ENCODE results near the gene LRMDA. TPM values are rescaled to one million over a fixed set of nuclear protein-coding genes. Genes with fewer than 3 reads are reported as not detected.

Gene LRMDA
- total RNA-seq, 1 donor from 2014 or later: not detected

DNA sequence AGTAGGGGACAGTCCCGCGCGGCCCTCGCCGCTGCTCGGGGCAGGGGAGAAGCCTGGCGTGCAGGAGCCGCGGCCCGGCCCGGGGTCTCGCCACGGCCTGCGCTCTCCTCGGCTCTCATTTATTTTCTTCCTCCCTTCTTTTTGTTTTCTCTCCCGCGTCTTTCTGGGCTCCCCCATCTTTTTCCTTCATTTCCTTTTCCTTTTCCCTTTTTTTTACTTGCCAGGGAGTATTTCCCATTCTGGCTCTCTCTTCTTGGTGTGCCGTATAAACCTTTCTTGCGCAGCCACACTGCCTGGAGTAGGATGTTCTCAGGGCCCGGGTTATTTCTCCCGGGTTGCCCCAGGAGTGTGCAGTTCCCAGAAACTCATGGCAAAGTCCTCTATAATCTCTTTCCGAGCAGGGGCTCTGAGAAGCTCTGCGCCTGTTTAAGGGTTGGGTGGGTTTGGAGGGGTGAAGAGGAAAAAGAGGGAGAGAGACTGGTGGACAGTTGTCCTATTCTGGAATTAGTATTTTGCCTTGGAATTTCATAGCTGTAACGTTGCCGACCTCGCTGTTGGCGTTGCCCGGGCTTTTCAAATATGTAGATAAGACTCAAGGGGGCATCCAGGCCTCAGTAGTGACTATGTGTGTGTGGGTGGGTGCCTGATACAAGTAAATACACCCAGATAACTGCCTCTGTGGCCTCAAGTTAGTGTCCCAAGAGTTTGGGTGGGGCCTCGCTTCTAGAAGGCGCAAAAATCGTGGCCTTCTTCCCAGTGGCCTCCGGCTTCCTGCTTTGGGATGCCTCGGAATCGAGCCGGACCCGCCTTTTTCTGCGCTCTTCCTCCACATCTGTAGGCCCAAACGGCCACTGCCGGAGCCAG, 25.6 kb upstream of the LRMDA start:
- Mint-ChIP-seq H3K4me1 (peaks cover 44% of the 10 kb centered on the region), H3K36me3 (ENCODE audit: low read depth) (no peaks in the 10 kb centered on the region), H3K4me3 (peak overlapping the region; percentile 15), H3K27ac (no peak overlapping the region), H3K27me3 (peaks cover 65% of the 10 kb centered on the region), H3K9me3 (no peaks in the 10 kb centered on the region)
- no peak for DNase-seq
- POLR2A ChIA-PET: no interaction called here
- CTCF ChIA-PET: no interaction called here
- intact Hi-C loops (cut with micrococcal nuclease): no loop called here
- ATAC-seq (ENCODE audit: low read depth): no peak
- TF ChIP-seq, protein P1, sequence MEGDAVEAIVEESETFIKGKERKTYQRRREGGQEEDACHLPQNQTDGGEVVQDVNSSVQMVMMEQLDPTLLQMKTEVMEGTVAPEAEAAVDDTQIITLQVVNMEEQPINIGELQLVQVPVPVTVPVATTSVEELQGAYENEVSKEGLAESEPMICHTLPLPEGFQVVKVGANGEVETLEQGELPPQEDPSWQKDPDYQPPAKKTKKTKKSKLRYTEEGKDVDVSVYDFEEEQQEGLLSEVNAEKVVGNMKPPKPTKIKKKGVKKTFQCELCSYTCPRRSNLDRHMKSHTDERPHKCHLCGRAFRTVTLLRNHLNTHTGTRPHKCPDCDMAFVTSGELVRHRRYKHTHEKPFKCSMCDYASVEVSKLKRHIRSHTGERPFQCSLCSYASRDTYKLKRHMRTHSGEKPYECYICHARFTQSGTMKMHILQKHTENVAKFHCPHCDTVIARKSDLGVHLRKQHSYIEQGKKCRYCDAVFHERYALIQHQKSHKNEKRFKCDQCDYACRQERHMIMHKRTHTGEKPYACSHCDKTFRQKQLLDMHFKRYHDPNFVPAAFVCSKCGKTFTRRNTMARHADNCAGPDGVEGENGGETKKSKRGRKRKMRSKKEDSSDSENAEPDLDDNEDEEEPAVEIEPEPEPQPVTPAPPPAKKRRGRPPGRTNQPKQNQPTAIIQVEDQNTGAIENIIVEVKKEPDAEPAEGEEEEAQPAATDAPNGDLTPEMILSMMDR (IDR thresholded peaks at IDR 0.05): no peak

DNA sequence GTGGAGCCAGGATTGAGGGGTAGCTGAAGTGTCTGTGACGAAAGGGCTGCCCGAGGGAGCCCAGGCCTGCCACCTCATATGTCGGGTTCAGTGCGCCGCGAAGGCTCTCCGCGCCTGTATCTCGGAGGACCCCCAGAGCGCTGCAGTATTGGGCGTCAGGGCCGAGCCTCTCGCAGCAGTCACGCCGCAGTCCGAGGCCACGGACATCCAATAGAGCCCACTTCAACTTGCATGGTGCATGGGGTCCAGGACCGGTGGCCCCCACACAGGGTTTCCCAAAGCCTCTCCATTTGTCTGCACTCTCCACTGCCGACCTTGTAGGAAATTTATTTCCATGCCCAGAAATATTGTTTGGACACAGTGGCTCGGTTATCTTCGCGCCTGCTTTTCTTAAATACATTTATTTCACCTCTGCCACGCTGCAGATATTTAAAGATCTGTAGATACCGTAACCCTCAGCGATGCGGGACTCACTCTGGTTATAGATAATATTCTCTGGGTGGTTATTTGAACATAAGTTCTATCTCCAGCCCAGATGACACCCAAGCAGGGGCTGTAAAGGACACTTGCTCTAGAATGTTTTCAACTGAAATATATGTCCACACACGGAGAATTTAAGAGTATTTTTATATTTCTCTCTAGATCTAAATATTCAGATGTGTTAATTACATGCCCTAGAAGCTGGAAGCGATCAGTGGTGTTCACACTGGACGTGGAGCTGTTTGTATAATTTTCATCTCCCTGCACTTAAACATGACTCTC, 24.8 kb upstream of the LRMDA start:
- Mint-ChIP-seq H3K4me3 (no peak overlapping the region), H3K27me3 (peaks cover 67% of the 10 kb centered on the region), H3K36me3 (ENCODE audit: low read depth) (no peaks in the 10 kb centered on the region), H3K9me3 (no peaks in the 10 kb centered on the region), H3K4me1 (peaks cover 44% of the 10 kb centered on the region), H3K27ac (no peak overlapping the region)
- no peak for ATAC-seq (ENCODE audit: low read depth)
- intact Hi-C loops (cut with micrococcal nuclease): no loop called here
- ChIA-PET CTCF (no interaction called here), POLR2A (no interaction called here)
- no peak for DNase-seq
- TF ChIP-seq, protein P1 (IDR thresholded peaks at IDR 0.05): no peak

DNA sequence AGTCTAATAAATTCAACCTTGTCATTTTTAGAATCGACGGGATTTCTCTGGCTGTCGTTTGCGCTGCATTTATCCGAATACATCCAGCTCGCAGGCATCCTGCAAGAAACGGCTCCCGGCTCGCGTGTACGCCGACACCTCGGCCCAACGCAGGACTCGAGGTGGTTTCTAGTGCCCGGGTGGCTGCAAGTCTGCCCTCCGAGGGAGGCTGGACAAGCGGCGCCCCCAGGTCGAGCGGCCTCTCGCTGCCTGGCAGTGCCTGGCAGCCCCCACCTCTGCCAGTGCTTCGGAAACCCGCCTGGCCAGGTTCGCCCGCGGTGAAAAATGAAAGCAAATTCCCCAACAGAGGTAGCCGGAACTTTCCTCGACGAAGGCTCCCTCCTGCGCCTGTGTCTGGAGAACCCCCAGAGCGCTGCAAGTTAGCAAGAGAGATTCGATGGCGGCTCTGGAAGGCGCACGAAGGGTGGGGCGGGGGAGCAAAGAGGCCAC, 24.2 kb upstream of the LRMDA start:
- intact Hi-C loops (cut with micrococcal nuclease): no loop called here
- peaks cover 63% of the 10 kb centered on the region for H3K27me3 Mint-ChIP-seq
- POLR2A ChIA-PET: no interaction called here
- DNase-seq (no peak), ATAC-seq (ENCODE audit: low read depth) (no peak)
- H3K36me3 Mint-ChIP-seq (ENCODE audit: low read depth): no peaks in the 10 kb centered on the region
- peaks cover 40% of the 10 kb centered on the region for H3K4me1 Mint-ChIP-seq
- CTCF ChIA-PET: no interaction called here
- TF ChIP-seq, protein P1 (IDR thresholded peaks at IDR 0.05): no peak
- no peaks in the 10 kb centered on the region for H3K9me3 Mint-ChIP-seq
- H3K27ac Mint-ChIP-seq: no peak overlapping the region
- H3K4me3 Mint-ChIP-seq: peak overlapping the region; percentile 52

DNA sequence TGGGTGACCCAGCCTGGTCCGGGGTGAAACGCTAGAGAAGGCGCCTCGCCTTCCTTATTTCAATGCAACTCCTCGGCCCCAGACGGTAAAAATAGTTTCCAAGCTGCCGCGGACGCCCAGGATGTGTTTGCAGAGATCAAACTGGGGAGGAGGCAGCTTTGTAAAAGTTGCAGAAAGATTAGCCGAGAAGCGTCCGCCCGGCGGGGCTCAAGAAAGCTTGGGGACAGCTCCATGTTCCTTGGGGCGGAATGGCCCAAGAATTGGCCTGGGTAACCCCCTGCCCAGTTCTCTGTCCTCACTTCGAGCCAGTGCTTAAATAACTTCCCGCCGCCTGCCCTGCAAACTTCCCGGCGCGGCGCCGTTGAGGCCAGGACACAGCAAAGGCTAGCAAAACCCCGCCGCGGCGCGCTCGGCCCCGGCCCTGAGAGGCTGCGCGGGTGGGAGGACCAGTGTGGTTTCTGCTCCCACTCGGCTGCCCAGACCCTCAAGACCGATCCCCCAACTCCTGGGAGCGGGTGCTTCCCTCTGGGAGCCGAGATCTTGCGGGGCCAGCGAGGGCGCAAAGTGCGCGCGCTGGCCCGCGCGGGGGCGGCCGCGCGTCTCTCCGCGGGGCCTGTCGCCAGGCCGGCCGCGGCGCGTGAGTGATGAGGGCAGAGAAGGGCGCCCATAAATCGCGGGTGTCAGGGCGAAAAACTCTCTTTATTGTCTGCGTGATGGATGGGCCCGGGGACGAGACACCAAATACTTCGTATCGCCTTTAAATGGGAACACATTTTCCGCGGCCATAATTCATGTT, 23.5 kb upstream of the LRMDA start:
- no peak for ATAC-seq (ENCODE audit: low read depth)
- ChIA-PET CTCF (no interaction called here), POLR2A (no interaction called here)
- TF ChIP-seq, protein P1 (IDR thresholded peaks at IDR 0.05): no peak
- Mint-ChIP-seq H3K36me3 (ENCODE audit: low read depth) (no peaks in the 10 kb centered on the region), H3K27ac (no peak overlapping the region), H3K4me1 (peaks cover 33% of the 10 kb centered on the region), H3K9me3 (no peaks in the 10 kb centered on the region), H3K4me3 (peak overlapping the region; percentile 71), H3K27me3 (peaks cover 64% of the 10 kb centered on the region)
- intact Hi-C loops (cut with micrococcal nuclease): no loop called here
- DNase-seq: no peak

All from activated B cell treated with CpG ODN at 0.5 μM for 24 hours (primary cell).